ENCODE results near the gene CTAG1B. TPM values are rescaled to one million over a fixed set of nuclear protein-coding genes. Genes with fewer than 3 reads are reported as not detected.
"Not testable (repeated sequence)": the region's sequence is repeated elsewhere in the genome, so short reads cannot be mapped to it uniquely, and the experiment has no call there.

CTAG1B gene
- total RNA-seq (2014; rRNA removed; shearing (Covaris generic); ENCODE audit: low replicate concordance), result not detected in 2 replicates

DNA sequence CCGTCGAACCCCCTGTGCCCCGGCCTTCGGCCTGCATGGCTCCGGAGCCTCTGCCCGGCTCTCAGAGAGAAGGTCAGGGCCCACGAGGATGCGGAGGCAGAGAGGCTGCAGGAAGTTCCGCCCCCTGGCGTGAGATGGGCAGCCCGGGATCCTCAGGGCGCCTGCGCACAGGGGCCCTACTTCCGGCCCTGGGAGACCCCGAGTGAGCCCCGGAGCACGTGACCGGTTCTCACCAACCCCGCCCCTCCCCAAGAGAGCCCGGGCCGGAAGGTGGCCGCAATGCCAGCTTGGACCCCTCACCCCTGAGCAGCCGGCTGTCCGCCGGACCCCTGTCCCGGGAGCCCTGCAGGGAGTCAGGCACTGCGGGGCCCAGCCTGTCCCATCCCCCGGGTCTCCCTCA lies at the start of gene CTAG1B:
Gene CTAG1B, minus strand, starts transcription at position 101 of the 400 bp plus-strand sequence. Its CDS starts 64 bp downstream, at position 37.
- not testable (repeated sequence) for DNase-seq, H3K4me3 ChIP-seq, H3K9me3 ChIP-seq, H3K36me3 ChIP-seq, H3K27me3 ChIP-seq

DNA sequence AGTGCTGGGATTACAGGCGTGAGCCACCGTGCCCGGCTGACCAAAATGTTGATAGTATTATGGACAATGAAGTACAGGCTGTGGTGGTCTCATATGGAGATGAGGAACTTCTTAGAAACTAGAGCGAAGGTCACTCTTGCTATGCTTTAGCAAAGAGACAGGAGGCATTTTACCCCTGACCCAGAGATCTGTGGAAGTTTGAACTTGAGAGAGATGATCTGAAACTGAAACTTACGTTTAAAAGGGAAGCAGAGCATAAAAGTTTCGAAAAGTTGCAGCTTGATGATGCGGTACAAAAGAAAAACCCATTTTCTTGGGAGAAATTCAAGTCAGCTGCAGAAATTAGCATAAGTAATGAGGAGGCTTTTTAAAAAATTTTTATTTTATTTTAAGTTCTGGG lies 42.8 kb upstream of the CTAG1B start:
- H3K4me3 ChIP-seq, result no peak overlapping the region
- DNase-seq, result no peak
- H3K36me3 ChIP-seq, result no peaks in the 10 kb centered on the region
- H3K27me3 ChIP-seq, result no peaks in the 10 kb centered on the region
- no peaks in the 10 kb centered on the region for H3K9me3 ChIP-seq

DNA sequence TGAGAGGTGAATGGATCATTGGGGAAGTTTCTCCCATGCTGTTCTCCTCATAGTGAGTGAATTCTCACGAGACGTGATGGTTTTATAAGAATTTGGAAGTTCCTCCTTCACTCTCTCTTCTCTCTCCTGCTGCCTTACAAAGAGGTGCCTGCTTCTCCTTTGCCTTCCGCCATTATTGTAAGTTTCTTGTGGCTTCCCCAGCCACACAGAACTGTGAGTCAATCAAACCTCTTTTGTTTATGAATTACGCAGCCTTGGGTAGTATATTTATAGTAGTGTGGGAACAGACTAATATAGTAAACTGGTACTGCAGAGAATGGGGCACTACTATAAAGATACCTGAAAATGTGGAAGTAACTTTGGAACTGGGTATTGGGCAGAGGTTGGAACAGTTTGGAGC lies 42.1 kb upstream of the CTAG1B start:
- Histone ChIP-seq H3K27me3 (no peaks in the 10 kb centered on the region), H3K4me3 (no peak overlapping the region), H3K36me3 (no peaks in the 10 kb centered on the region), H3K9me3 (no peaks in the 10 kb centered on the region)
- no peak for DNase-seq

DNA sequence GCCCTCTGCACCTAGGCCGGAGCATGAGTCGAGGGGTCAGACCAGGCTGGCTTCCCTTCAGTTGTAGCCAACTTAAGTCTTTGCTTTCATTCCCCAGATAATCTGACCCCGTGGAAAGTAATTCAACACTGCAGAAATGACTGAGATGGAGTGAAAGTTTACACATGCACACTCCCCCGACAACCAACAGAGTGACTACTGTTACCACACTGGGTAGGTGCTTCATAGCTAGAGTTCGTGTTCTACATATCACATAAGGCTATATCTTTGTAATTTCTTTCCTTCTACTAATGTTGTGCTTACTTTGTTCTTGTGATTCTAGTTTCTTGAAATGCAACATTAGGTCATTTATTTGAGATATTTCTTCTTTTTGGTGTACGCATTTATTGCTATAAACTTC lies 41.5 kb upstream of the CTAG1B start:
- H3K4me3 ChIP-seq, result no peak overlapping the region
- H3K27me3 ChIP-seq, result no peaks in the 10 kb centered on the region
- no peaks in the 10 kb centered on the region for H3K36me3 ChIP-seq
- no peaks in the 10 kb centered on the region for H3K9me3 ChIP-seq
- no peak for DNase-seq

DNA sequence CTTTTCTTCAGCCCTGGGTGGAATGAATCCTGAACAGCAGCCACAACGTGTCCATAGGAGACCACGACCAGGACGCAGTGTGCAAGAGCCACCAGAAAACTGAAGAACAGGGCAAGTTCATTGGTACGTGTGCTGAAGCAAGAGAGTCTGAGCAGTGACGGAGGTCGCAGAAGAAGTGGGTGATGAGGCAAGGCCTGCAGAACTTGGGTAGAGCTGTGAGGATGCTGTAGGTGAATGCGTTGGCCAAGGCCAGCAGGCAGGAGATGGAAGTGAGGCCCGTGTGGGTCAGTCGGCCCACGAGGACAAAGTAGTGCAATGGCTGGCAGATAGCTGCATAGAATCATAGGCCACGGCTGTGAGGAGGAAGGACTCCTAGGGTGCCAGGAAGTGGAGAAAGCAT lies 39.9 kb upstream of the CTAG1B start:
- Histone ChIP-seq H3K36me3 (no peaks in the 10 kb centered on the region), H3K4me3 (no peak overlapping the region), H3K9me3 (no peaks in the 10 kb centered on the region), H3K27me3 (no peaks in the 10 kb centered on the region)
- DNase-seq, result no peak

DNA sequence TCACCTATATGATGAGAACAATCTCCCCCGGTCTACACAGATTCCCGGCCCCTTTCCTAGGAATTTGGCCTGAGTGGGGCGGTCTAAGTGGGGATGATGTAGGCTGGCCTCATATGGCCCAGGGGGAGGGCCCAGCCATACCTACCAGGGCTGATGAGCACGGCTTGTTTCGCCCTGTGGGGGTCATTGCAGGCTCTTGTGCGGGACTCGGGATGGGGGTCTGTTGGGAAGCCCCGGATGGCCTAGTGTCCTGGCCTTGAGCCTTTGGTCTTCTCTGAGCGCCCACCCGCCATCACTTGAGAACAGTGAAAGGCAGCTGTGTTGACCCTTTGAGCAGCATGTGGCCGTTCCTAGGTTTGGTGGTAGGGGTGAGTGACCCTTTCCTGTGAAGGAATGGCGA lies 39.1 kb upstream of the CTAG1B start:
- H3K4me3 ChIP-seq, result no peak overlapping the region
- no peaks in the 10 kb centered on the region for H3K9me3 ChIP-seq
- DNase-seq, result no peak
- no peaks in the 10 kb centered on the region for H3K27me3 ChIP-seq
- H3K36me3 ChIP-seq, result no peaks in the 10 kb centered on the region

DNA sequence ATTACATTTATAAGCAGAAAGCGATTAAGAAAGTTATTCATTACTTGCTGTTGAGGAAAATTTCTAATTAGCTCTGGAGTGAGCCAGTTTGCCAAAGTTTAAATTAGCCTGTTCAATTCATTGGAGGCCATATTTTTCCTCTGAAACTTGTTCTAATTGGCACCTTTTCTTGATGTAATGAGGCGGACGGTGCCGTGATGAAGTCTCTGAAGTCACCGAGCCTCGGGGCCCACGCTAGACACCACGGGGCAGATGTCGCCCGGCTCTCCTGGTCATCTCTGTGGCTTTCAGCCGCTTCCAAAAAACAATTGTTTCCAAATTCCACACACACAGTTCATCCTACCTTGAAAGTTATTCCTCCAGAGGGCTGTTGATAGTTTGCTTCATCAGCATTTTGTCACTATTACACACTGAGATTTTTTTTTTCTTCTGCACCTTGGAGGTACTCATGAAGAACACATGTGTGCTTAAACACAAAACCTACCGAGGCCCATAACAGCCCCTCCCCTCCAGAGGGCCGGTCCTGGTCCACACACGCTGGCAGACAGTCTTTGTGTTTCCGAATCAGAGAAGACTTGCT lies 38.2 kb upstream of the CTAG1B start:
- Histone ChIP-seq H3K4me3 (no peak overlapping the region), H3K36me3 (no peaks in the 10 kb centered on the region), H3K9me3 (no peaks in the 10 kb centered on the region), H3K27me3 (no peaks in the 10 kb centered on the region)
- no peak for DNase-seq

DNA sequence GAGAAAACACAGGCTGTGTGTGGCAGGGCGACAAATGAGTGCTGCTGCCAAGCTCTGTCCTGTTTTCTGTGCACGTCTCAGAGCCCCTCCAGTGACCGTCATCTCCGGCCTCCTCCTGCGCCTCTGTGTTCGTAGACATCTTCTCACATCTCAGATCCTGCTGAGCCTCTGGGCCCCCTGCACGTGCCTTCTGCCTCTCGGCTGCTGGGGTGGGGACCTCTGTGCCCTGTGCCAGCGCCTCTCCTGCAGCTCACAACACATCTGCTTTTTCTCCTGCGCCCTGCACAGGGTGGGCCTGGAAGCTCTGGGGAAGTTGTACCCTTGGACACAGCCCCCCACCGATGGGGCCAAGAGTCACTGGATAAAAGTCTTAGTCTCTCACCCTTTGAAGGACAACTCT lies 36.7 kb upstream of the CTAG1B start:
- Histone ChIP-seq H3K4me3 (no peak overlapping the region), H3K27me3 (no peaks in the 10 kb centered on the region), H3K36me3 (no peaks in the 10 kb centered on the region), H3K9me3 (no peaks in the 10 kb centered on the region)
- DNase-seq, result no peak

DNA sequence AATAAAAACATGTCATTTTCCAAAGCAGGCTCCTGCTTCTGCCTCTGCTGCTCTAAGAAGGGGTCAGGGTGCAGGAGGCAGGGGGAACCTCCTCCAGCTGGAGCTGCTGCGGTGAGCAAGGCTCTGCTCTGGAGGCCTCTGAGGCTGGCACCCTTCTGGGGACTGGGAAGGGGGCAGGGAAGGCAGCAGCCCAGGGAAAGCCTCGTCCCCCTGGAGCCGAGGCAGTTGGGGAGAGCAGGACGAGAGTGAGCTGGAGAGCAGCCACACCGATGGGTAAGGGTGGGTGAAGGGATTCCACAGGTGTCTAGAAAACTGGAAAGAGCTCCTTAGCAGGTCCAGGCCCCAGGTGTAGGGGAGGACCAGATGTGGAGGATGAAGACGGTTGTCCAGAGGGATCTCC lies 36.3 kb upstream of the CTAG1B start:
- Histone ChIP-seq H3K27me3 (no peaks in the 10 kb centered on the region), H3K4me3 (no peak overlapping the region), H3K36me3 (no peaks in the 10 kb centered on the region), H3K9me3 (no peaks in the 10 kb centered on the region)
- no peak for DNase-seq

DNA sequence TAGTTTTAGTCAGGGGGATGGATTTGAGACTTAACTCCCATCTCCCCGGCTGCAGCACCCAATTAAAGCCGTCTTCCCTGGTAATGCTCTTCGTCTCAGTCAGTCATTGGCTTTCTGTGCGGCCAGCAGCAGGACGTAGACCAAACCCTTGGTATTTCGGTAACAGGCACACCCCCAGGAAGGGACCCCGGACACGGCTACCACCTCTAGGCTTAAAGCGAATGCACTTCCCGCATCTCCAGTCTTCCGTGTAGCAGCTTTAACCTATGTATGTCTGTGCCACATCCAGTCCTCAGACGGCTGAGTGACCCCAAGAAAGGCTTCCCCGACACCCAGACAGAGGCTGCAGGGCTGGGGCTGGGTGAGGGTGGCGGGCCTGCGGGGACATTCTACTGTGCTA lies 35.8 kb upstream of the CTAG1B start:
- no peaks in the 10 kb centered on the region for H3K27me3 ChIP-seq
- no peak for DNase-seq
- H3K9me3 ChIP-seq, result no peaks in the 10 kb centered on the region
- H3K4me3 ChIP-seq, result no peak overlapping the region
- no peaks in the 10 kb centered on the region for H3K36me3 ChIP-seq

DNA sequence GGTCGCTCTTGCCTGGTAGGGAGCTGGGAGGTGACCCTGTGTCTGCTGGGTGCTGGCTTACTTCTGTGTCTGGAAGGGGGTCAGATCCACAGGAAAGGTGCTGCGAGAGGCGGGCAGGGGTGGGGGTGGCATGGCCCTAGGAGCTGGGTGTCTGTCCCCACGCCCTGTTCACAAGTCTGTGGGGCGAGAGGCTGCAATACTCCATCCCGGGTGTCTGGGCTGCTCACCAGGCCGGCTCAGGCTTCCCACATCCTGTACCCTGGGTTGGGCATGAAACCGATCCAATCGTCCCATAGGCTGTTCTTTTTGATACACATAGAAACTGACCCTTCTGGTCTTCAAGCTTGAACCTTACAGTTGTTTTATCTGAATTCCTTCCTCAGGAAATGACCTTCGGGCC lies 35.3 kb upstream of the CTAG1B start:
- no peaks in the 10 kb centered on the region for H3K9me3 ChIP-seq
- H3K36me3 ChIP-seq, result no peaks in the 10 kb centered on the region
- no peak for DNase-seq
- no peaks in the 10 kb centered on the region for H3K27me3 ChIP-seq
- H3K4me3 ChIP-seq, result no peak overlapping the region

DNA sequence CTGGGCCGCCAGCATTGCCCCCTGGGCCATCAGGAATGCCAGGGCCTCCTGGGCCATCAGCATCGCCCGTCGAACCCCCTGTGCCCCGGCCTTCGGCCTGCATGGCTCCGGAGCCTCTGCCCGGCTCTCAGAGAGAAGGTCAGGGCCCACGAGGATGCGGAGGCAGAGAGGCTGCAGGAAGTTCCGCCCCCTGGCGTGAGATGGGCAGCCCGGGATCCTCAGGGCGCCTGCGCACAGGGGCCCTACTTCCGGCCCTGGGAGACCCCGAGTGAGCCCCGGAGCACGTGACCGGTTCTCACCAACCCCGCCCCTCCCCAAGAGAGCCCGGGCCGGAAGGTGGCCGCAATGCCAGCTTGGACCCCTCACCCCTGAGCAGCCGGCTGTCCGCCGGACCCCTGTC lies 34.3 kb upstream of the CTAG1B start, which contains the start of gene CTAG2:
Gene CTAG2, minus strand, starts transcription at position 167 of the 400 bp plus-strand sequence. Its CDS starts 64 bp downstream, at position 103.
- H3K9me3 ChIP-seq, DNase-seq, H3K27me3 ChIP-seq, H3K36me3 ChIP-seq, H3K4me3 ChIP-seq: not testable (repeated sequence)

DNA sequence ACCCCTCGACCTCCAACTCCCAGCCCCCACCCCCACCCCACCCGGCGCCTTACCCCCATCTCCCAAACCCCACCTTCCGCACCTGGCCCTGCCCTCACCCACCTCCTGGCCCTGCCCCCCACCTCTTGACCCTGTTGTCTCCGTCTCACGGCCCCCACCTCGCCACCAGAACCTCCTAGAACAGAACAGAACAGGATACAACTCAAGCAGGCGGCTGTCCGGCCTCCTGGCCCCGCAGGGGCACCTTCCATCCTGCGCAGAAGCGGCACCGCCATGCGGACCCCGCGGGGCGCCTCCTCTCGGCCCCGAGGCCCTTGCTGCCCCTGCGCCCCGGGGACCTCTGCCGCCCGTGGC lies 33.9 kb upstream of the CTAG1B start:
- no peak for DNase-seq
- Histone ChIP-seq H3K9me3 (no peaks in the 10 kb centered on the region), H3K27me3 (no peaks in the 10 kb centered on the region), H3K36me3 (no peaks in the 10 kb centered on the region), H3K4me3 (no peak overlapping the region)

DNA sequence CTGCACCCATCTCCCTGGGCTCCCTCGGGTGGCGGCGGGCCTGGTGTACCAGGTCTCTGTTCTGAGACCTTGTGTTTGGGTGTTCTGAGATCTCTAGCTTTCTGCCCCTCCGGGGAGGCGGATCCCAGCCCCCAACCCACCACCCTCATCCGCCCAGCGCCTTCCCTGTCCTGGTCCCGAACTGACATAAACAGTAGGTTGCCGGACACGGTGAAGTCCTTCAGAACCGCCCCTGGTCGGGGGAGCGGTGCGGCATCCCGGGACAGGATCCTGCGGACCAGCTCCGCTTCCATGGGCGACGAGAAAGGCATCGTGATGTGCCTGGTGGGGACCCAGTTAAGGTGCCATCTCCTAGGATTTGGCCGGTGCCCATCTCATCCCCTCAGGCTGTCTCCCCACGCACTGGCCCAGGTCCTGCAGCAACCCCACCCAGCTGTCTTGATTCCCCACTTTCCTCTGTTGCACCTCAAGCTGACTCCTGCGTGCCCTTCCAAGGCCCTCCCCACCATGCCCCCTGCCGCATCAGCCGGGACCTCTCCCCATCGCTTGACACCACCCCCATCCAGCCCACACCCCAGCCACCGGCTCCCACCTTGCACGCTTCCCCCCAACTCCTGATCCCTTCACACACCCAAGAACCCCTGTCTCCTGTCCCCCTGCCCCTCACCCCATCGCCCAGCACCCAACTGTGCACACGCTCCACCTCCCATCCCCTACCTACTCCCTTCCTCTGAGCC lies 33.4 kb upstream of the CTAG1B start:
- H3K9me3 ChIP-seq, result no peaks in the 10 kb centered on the region
- no peaks in the 10 kb centered on the region for H3K36me3 ChIP-seq
- H3K27me3 ChIP-seq, result no peaks in the 10 kb centered on the region
- DNase-seq, result no peak
- H3K4me3 ChIP-seq, result no peak overlapping the region

DNA sequence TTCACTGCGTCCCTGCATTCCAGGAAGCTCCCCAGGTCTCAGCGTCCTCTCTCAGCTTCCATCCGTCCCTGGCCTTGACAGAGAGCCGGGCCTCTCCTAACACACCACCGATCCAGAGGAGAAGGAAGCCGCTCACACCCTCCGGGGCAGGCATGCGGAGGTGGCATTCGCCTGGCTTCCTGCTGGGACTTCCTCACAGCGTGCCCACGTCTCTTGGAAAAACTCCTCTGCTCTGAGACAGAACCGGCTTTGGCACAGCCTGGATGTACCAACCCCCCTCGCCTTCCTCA lies 31.1 kb upstream of the CTAG1B start:
- Histone ChIP-seq H3K27me3 (no peaks in the 10 kb centered on the region), H3K4me3 (no peak overlapping the region), H3K9me3 (no peaks in the 10 kb centered on the region), H3K36me3 (no peaks in the 10 kb centered on the region)
- no peak for DNase-seq

DNA sequence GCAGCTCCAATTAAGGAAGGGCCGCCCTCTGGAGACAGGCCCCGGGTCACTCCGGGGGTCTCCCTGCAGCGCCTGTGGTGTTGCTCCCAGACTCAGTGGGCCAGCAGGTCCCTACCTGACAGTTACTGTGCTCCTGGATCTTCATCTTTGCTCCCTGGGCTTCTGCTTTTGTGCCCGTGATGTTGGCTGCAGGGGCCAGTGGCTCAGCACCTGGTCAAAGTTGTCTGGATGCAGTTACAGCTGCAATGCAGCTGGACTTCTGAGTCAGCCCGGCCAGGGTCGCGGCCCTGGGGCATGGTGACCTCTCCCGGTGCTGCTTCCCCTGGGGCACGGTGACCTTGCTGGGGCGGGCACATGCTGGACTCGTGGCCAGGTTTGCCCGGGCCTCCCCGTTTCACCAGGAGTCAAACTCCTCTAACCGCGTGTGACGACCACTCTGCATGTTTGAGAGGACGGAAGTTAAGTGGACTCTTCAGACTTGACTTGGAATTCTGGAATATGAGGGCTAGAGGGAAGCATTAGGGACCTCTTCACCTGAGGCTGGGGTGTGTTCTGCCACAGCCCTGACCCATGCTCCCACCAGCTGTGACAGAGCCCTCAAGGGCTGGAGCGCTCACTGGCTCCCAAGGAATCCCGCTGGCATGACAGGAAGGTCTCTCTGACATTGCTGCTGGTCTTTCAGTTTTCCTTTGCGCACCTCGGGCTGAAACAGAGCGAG lies 30.6 kb upstream of the CTAG1B start:
- Histone ChIP-seq H3K9me3 (no peaks in the 10 kb centered on the region), H3K4me3 (no peak overlapping the region), H3K27me3 (no peaks in the 10 kb centered on the region), H3K36me3 (no peaks in the 10 kb centered on the region)
- no peak for DNase-seq

DNA sequence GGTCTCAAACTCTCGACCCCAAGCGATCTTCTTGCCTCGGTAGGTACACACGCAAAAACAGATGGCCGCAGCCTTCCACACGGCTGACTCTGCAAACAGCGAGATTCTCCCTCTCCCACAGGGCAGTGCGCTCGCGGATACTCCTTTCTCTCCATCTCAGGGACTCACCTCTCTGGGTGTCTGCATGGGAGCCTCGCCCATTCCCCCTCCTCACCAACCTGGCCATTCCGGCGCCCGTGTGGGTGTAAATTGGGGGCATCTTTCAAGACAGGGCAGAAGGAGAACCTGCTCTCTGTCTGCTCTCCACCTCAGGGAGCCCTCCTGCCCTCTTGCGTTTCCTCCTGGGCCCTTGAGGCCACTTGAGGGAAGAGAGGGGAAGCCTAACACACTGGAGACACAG lies 29.8 kb upstream of the CTAG1B start:
- H3K27me3 ChIP-seq, result no peaks in the 10 kb centered on the region
- no peaks in the 10 kb centered on the region for H3K9me3 ChIP-seq
- H3K36me3 ChIP-seq, result no peaks in the 10 kb centered on the region
- H3K4me3 ChIP-seq, result no peak overlapping the region
- DNase-seq, result no peak

Measured in MG63 (cell line).